CD14-positive monocyte (primary cell): Measurements from ENCODE around the gene ITPR3. TPM values are rescaled to one million over a fixed set of nuclear protein-coding genes. Genes with fewer than 3 reads are reported as not detected.

Experiments
- DNase-seq, 3 donors: peaks; one replicate each; pipeline ENCODE4 v3.0.0-alpha.2; 2011 to 2022
- H2AFZ ChIP-seq: 2 replicates; pipeline ENCODE4 v1.6.0; 2012; ENCODE audit warnings: mild to moderate bottlenecking, low read depth, low read length, inconsistent platforms; ENCODE audit not compliant: insufficient read depth, poor library complexity, severe bottlenecking
- H3K27ac ChIP-seq, 2 donors: 1 replicate in 1 of 2; 2 replicates in 1 of 2; pipeline ENCODE4 v1.5.1; 2012 to 2013; ENCODE audit warnings: low read length in 2 of 2, control low read depth in 1 of 2, inconsistent platforms in 1 of 2, low read depth in 1 of 2, mild to moderate bottlenecking in 1 of 2
- H3K27me3 ChIP-seq, 2 donors: one replicate each; pipeline versions ENCODE4 v1.6.0 to v1.6.1; 2011 to 2013; ENCODE audit warnings: low read length in 2 of 2; ENCODE audit not compliant: control insufficient read depth in 2 of 2, insufficient read depth in 2 of 2
- H3K36me3 ChIP-seq, 2 donors: replicated peaks in 1 of 2; 1 replicate in 1 of 2; 2 replicates in 1 of 2; pipeline versions ENCODE4 v1.5.1 to v1.6.1; 2012 to 2013; ENCODE audit warnings: low read length in 2 of 2, control low read depth in 1 of 2, inconsistent platforms in 1 of 2, mild to moderate bottlenecking in 1 of 2; ENCODE audit not compliant: insufficient read depth in 2 of 2, control insufficient read depth in 1 of 2
- H3K4me1 ChIP-seq, 2 donors: 1 replicate in 1 of 2; 2 replicates in 1 of 2; pipeline versions ENCODE4 v1.5.1 to v1.6.1; 2012 to 2013; ENCODE audit warnings: low read length in 2 of 2, control low read depth in 1 of 2, inconsistent platforms in 1 of 2, mild to moderate bottlenecking in 1 of 2, moderate library complexity in 1 of 2; ENCODE audit not compliant: insufficient read depth in 2 of 2, control insufficient read depth in 1 of 2
- H3K4me2 ChIP-seq: replicated peaks from 2 replicates; pipeline ENCODE3; 2012; ENCODE audit warnings: low read length, moderate library complexity, mild to moderate bottlenecking; ENCODE audit not compliant: poor library complexity, severe bottlenecking; ENCODE audit errors: extremely low read depth
- H3K4me3 ChIP-seq, 3 experiments: fragments of 200-600 bp in 1 of 3; sonication (generic) in 1 of 3; replicated peaks in 1 of 3; 1 replicate in 2 of 3; 2 replicates in 1 of 3; pipeline ENCODE4 v1.5.1; 2011 to 2013; ENCODE audit warnings: low read length in 3 of 3, mild to moderate bottlenecking in 3 of 3, control low read depth in 2 of 3, low read depth in 2 of 3, inconsistent platforms in 1 of 3, moderate library complexity in 1 of 3
- H3K79me2 ChIP-seq: 2 replicates; pipeline ENCODE4 v1.6.0; 2012; ENCODE audit warnings: mild to moderate bottlenecking, control low read depth, inconsistent platforms, low read length, moderate library complexity; ENCODE audit not compliant: insufficient read depth
- H3K9ac ChIP-seq: 2 replicates; pipeline ENCODE4 v1.6.0; 2017; ENCODE audit warnings: low read length, mild to moderate bottlenecking; ENCODE audit not compliant: insufficient read depth, poor library complexity, severe bottlenecking
- H3K9me3 ChIP-seq, 2 donors: replicated peaks in 1 of 2; 1 replicate in 1 of 2; 2 replicates in 1 of 2; pipeline versions ENCODE4 v1.5.1 to v1.6.1; 2012 to 2013; ENCODE audit warnings: low read length in 2 of 2, control low read depth in 1 of 2; ENCODE audit not compliant: control insufficient read depth in 1 of 2, insufficient read depth in 1 of 2
- H4K20me1 ChIP-seq: 2 replicates; pipeline ENCODE4 v1.6.0; 2012; ENCODE audit warnings: mild to moderate bottlenecking, low read length, control low read depth, moderate library complexity; ENCODE audit not compliant: insufficient read depth
- H3K27ac Mint-ChIP-seq, 7 donors: one replicate each; pipeline ENCODE4 v1.8.0; 2020; ENCODE audit warnings: mild to moderate bottlenecking in 7 of 7, mixed read lengths in 7 of 7, moderate library complexity in 6 of 7, inconsistent platforms in 2 of 7
- H3K27me3 Mint-ChIP-seq, 3 donors: one replicate each; pipeline ENCODE4 v1.8.0; 2021 to 2022; ENCODE audit warnings: low read depth in 3 of 3, mild to moderate bottlenecking in 3 of 3, mixed read lengths in 3 of 3, moderate library complexity in 3 of 3, inconsistent platforms in 1 of 3
- H3K36me3 Mint-ChIP-seq, 2 donors: one replicate each; pipeline ENCODE4 v1.8.0; 2020; ENCODE audit warnings: mixed read lengths in 2 of 2, inconsistent platforms in 1 of 2, mild to moderate bottlenecking in 1 of 2
- H3K4me1 Mint-ChIP-seq: one replicate; pipeline ENCODE4 v1.8.0; 2020; ENCODE audit warnings: mild to moderate bottlenecking, mixed read lengths
- H3K4me3 Mint-ChIP-seq, 2 donors: one replicate each; pipeline ENCODE4 v1.8.0; 2020; ENCODE audit warnings: mild to moderate bottlenecking in 2 of 2, mixed read lengths in 2 of 2, moderate library complexity in 1 of 2
- H3K9me3 Mint-ChIP-seq, 7 donors: one replicate each; pipeline ENCODE4 v1.8.0; 2020 to 2022; ENCODE audit warnings: mixed read lengths in 7 of 7, mild to moderate bottlenecking in 6 of 7, moderate library complexity in 6 of 7, inconsistent platforms in 2 of 7
- CTCF ChIP-seq: fragments of 200-600 bp; IDR thresholded peaks from one replicate; pipeline ENCODE4 v1.8.0; 2022; ENCODE audit warnings: antibody characterized with exemption, mild to moderate bottlenecking
- WGBS: methylation state at CpG from one replicate; pipeline ENCODE4 v1.1.5; 2013; ENCODE audit warnings: missing lambda C conversion rate; ENCODE audit not compliant: insufficient coverage; 5-methylcytosine and 5-hydroxymethylcytosine counted together
- intact Hi-C, 2 donors: fragments of 100-400 bp; cut with micrococcal nuclease; formaldehyde crosslinking; loops; one replicate each; pipeline versions ENCODE4 v1.15.0 to v1.15.1; 2023
- polyA plus RNA-seq, 3 donors: library from polyadenylated mRNA; depleted of rRNA in 1 of 3; unstranded in 2 of 3; stranded (reverse) in 1 of 3; fragments of 300-500 nt in 2 of 3; fragments of >200 nt in 1 of 3; fragmentation: Illumina TruSeq in 2 of 3; gene quantifications; 1 replicate in 2 of 3; 2 replicates in 1 of 3; pipeline ENCODE4 v1.2.3, GENCODE V29; 2012 to 2021

The ITPR3 gene
- polyA plus RNA-seq, 3 donors: 1.8 TPM; not detected in 2

DNA sequence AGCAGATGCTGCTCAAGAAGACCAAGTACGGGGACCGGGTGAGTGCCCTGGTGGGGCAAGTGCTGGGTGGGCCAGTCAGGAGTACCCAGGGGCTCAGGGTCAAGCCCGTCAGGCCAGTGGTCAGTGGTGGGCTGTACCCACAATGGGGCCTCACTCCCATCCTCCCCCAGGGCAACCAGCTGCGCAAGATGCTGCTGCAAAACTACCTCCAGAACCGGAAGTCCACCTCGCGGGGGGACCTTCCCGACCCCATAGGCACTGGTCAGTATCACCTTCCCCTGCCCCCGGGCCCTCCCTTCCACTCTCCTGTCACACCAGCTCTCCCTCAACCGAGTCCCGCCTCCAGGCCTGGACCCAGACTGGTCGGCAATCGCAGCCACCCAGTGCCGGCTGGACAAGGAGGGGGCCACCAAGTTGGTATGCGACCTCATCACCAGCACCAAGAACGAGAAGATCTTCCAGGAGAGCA lies 63.3 kb downstream of the ITPR3 start:
- Histone ChIP-seq H3K27ac (no peak overlapping the region), H2AFZ (no peak overlapping the region), H3K79me2 (no peaks in the 10 kb centered on the region), H3K36me3 (no peaks in the 10 kb centered on the region), H3K4me3 (no peak overlapping the region), H3K4me1 (no peaks in the 10 kb centered on the region), H3K9me3 (no peaks in the 10 kb centered on the region), H3K9ac (no peak overlapping the region), H4K20me1 (no peaks in the 10 kb centered on the region), H3K27me3 (no peaks in the 10 kb centered on the region), H3K4me2 (no peak overlapping the region)
- H3K9me3 Mint-ChIP-seq: peaks cover 0 to 2% (median 0%) of the 10 kb centered on the region in 7 donors
- H3K27ac Mint-ChIP-seq: no peak overlapping the region
- no peak overlapping the region for H3K4me3 Mint-ChIP-seq
- intact Hi-C loops: no loop called here
- 97% methylated on average over 11 of the region's 16 CpGs for WGBS
- DNase-seq: no peak
- no peak for TF ChIP-seq CTCF
- H3K4me1 Mint-ChIP-seq: no peaks in the 10 kb centered on the region
- peaks cover 7 to 43% of the 10 kb centered on the region in 2 donors for H3K36me3 Mint-ChIP-seq
- peaks cover 0 to 2% (median 0%) of the 10 kb centered on the region in 3 donors for H3K27me3 Mint-ChIP-seq

GRCh38 chr6:33684983-33685382 lies 63.9 kb downstream of the ITPR3 start:
- no peak overlapping the region for H3K27ac ChIP-seq
- intact Hi-C loops: no loop called here
- TF ChIP-seq CTCF: no peak
- no peaks in the 10 kb centered on the region for H3K4me1 Mint-ChIP-seq
- peak overlapping the region in 1 of 7 donors; percentile 45 for H3K27ac Mint-ChIP-seq
- no peaks in the 10 kb centered on the region for H3K36me3 ChIP-seq
- WGBS: 89% methylated on average over 5 of the region's 7 CpGs
- peaks cover 5 to 45% of the 10 kb centered on the region in 2 donors for H3K36me3 Mint-ChIP-seq
- no peak overlapping the region for H3K9ac ChIP-seq
- H3K4me3 ChIP-seq: no peak overlapping the region
- H3K27me3 ChIP-seq: no peaks in the 10 kb centered on the region
- H3K4me3 Mint-ChIP-seq: no peak overlapping the region
- peaks cover 0 to 2% (median 0%) of the 10 kb centered on the region in 7 donors for H3K9me3 Mint-ChIP-seq
- H4K20me1 ChIP-seq: no peaks in the 10 kb centered on the region
- H2AFZ ChIP-seq: no peak overlapping the region
- H3K4me2 ChIP-seq: no peak overlapping the region
- no peak for DNase-seq
- H3K27me3 Mint-ChIP-seq: peaks cover 0 to 2% (median 0%) of the 10 kb centered on the region in 3 donors
- no peaks in the 10 kb centered on the region for H3K79me2 ChIP-seq
- H3K9me3 ChIP-seq: no peaks in the 10 kb centered on the region
- no peaks in the 10 kb centered on the region for H3K4me1 ChIP-seq
